ENCODE measurements around the gene ZFYVE28.

ZFYVE28 gene

DNA sequence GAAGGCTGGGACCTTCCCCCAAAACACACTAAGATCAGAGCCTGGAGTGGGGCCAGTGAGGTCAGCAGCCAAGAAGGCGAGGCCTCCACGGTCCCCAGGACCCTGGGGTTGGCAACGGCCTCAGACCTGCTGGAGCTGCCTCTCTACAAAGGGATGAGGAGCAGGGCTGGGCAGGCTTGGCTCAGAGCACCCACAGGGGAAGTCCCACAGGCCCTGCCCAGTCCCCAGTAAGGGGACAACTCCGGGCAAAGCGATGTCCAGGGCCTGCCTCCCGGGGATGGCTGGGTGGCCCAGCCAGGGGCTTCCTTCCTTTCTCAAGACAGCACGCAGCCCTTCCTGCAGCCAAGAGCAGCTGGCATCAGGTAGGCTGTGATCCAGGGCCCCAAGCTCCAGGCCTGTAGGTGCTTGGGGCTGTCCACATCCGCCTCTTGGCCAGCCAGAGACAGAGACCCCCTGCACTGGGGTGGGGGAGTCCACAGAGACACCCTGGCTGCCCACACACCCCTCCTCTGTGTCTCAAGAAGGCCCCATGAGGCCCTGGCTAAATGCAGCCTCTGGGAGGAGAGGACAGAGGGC lies 162.2 kb downstream of the ZFYVE28 start:
- no peak for DNase-seq

DNA sequence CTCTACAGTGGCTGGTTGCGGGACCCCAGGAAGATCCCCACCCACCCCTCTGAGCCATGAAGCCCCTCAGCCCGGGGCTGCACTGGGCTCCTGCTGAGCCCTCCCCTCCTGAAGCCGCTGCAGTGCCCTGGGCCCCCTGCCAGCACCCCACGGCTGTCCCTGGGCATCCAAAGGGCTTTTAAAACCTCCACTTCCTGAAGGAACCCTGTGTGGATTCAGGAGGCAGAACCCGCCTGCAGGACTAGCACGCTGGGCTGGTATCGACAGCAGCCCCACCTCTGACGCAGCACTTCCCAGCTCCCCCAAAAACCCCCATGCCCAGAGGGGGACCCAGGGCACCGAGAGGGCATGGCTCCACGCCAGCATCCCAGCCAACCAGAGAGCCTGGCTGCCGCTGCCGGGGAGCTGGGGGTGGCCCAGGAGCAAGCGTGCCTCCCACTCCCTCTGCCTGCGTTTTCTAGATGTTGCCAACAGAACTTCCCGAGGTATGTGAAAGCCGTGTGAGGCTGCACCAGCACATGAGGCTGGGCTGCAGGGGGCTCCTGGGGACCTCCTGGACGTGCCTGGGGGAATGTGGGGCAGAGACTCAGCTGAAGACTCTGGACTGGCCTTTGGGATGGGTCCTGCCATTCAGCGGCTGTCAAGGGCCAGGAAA lies 162.8 kb downstream of the ZFYVE28 start:
- DNase-seq: no peak

DNA sequence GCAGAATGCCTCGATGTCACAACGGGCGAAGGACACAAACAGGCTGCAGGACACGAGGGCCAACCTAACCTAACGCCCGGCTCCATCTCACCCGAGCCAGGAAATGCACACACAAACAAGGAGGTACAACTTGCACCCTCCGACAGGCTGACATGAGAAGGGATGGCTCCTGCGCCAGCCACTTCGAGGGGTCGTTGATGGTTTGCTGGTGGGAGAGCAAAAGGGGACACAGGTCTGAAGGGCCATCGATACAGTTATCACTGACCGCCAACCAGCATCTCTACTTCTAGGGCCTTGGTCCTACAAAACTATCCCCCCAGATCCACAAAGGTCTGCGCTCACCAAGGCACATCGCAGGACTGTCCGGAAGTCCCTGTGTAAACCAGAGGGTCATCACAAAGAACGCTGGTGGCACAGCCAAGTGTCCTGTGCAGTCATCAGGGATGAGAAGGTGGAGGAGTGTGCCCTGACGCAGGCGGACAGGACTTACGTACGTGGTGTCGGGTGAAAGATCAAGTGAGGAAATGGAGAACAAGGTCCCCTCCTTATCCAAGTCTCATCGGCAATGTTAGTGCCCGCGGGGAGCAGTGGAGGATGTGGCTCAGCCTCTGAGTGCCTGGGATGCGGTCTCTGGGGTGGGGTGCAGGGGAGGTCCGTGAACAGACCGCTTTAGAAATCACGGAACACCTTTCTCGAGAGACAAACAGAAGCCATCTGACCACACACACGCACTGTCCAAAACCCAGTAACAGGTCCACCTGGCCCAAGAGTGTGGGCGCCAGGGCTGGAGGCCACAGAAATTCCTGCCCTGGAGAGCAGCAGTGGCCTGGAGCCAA lies 163.6 kb downstream of the ZFYVE28 start:
- DNase-seq: no peak

DNA sequence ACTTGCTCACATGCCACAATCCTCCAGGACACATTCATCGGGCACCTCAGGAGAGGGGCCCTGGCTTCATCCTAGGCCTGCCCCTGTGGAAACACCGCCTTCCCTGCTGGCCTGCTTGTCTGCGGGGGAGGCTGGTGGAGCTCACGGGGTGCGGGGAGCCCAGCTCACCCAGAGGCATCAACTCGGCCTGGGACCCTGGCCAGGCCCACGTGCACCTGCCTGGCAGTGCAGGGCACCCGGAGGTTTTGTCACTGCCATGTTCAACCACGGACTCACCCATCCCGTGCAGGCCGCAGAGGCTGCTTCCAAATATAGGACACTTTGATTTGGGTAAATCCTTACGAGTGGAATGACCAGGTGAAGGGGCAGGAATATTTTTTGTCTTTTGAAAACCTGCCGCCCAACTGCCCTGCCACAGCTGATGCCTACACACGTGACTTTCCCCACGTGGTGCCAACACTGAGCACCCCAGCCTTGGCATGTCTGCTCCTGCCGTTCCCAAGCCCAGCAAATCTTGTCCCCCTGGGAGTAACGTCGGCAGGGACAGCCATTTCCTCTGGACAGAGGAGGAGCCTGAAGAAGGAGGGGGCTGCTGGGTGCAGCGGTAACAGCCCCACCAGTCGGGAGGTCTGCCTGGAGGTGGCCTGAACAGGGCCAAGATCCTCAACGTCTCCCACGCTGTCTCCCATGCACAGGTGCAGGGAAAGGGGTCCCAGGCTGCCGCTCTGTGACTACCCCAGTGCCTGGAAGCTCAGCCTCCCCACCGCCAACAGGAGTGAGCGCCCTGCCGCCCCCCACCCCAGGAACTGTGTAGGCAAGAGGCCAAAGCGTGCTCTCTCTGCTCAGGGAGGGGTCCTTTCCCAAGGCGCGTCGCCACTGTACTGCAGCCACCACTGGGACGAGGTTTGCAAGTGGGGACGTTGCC lies 165.0 kb downstream of the ZFYVE28 start:
- DNase-seq: no peak

DNA sequence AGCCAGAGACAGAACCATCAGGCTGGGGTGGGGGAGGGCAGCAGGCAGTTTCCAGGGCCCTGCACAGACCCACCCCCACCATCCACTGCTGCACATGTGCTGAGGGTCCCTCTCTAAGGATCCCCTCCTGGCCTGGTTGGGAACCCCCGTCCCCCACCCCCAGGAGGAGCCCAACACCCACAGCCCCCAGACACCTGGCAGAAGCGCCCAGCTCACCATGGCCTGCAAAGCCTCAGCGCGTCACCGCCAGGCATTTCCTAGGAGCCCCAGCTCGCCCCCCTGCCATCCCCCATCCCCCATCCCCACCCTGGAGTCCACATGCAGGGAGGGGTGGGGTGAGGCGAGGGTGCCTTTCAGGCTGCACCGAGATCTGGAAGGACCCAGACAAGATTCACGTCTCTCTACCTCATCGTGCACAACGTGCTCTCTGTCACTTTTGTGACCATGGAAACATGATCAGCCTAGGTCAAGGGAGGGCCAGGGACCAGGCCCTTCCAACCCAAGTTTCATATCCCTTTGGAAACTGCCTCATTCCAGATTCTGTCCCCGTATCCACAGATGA lies 165.8 kb downstream of the ZFYVE28 start:
- no peak for DNase-seq

DNA sequence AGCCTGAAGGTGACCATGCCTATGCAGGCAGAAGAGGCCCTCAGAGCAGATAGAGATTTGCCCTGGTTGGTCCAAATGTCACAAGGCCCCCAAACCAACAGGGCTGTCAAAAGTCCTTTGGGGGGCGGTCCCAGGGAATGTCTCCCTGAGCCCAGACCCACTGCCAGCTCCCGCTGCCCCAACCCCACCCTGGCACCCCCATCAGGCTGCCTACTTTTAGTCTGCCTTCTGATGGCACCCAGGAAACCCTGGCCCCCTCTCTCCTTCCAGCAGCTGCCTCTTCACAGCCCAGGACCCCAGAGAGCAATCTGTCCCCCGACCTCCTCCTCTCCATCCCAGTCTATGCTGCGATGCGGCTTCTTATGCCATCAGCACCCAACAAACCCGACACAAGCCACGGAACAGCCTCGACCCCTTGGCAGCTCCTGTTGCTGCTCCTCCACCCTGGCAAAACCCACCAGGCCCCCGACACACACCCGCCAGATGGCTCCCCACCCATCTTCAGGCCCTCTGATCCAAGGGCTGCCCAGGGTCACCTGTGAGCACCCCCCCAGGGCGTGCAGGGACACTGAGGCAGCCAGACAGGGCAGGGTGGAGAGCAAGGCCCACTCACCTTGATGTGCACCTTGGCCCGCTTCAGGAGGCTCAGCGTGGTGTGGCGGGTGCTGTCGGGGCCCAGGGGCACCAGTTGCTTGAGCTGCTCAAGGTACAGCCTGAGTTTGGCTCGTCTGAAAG lies 166.5 kb downstream of the ZFYVE28 start:
- no peak for DNase-seq

DNA sequence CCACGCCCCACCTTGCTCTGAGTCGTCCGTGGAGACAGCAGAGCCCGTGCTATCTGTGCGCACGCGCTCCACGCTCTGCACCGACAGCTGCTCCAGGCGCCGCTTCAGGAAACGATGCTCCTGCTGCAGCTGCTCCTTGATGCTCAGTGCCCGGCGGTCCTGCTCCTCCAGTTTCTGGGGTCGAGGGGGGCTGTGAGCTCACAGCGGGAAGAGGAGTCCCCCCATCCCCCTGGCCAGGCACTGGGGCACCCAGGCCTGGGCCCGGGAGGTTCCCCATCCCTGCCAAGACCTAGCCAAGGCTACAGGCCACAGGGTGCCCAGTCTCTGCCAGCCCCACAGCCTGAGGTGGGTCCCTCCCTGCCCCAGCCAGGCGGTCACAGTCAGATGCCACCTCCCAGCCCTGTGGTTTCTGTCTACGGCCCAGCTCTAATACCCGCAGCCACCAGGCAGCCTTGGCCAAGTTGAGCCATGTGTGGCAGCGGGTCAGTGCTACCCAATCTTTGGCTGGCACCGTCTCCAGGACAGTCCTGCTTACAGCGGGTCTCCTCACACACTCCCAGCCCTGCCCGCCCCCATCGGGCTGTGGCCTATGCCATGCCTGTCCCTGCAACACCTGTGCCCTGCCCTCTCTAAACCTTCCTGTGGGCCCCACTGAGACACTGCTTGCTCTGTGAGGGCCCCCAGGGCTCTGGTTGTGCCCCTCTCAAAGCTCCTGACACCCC lies 167.2 kb downstream of the ZFYVE28 start:
- DNase-seq: no peak

DNA sequence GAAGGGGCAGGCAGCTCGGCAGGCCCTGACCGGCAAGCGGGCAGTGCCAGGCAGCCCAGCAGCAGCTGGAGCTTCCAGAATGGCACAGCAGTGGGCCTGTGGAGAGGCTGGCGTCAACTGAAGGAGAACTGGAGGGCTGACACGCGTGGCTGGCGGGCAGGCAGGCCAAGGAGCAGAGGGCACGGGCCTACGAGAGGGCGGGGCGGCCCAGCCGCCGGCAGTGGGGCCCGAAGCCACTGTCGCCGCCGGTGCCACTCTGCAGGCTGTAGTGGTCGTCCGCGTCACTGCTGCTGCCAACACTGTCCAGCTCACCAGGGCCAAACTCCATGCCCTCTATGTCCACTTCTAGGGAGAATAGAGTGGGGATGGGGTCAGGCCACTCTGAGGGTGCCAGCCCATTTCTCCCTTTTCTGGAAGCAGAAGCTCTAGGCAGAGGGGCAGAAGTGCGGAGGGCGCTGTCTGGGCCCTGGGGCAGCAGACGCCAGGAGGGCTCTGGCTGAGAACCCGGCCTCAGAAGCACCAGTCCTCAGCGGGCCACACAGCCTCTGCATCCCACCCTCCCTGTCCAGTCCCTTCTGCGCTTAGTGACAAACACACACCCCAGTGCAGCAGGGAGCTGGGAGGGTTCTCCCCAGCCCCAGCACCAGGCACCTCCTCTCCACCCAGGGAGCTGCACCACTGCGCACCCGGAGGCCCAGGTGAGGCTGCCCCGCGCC lies 167.9 kb downstream of the ZFYVE28 start:
- no peak for DNase-seq

DNA sequence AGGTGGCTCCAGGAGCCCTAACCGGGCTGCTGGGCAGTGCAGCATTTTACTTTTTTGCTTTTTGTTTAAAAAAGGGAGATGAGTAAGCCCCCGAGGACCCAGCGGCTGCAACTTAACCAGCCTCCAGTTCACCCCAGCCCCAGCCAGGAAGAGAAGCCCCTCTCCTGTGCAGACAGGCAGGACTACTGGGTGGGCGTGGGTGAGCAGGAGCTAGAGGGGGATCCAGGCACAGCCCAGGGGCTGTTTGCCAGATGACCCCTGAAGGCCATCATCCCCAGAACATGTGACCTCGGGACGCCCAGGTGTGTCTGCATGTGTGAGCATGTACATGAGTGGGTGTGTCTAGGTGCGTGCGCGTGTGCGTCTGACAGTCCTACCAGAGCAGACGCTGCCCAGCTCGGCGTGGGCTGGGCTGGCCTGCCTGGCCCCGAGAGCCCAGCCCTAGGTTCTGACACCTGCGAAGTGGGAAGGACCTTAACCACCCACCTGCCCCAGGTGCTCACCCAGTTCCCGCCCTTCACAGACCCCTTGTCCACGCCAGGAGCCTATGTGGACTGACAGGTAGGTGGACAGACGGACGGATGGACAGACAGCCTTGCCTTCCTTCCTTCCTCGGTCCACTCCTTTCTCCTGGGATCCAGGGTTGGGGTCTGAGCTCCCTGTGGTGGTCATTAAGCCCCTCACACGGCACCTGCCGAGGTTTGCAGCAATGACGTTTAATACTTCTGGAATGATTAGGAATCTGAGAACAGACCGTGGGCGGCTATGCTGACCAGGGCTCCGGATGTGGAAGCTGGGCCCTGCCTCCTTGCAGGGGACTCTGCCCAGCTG lies 168.7 kb downstream of the ZFYVE28 start:
- no peak for DNase-seq

DNA sequence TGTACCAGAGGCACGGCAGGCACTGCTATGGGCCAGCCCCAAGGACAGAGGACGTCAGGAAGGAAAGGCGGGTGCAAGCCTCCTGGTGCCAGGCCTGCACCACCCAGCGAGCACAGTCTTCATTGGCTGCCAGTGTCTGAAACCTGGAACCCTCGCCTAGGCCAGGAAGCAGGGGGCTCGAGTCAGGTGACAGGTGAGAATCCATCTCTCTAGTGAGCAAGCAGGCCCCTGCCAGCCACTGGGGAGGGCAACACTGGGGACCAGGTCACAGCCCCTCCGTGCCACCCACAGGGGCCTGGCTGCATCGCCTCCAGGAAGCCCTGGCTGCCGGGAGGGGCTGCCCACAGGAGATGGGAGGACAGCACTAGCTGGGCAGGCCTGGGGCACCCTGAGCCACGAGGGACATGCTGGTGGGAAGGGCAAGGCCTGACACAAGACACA lies 169.6 kb downstream of the ZFYVE28 start:
- DNase-seq: no peak

DNA sequence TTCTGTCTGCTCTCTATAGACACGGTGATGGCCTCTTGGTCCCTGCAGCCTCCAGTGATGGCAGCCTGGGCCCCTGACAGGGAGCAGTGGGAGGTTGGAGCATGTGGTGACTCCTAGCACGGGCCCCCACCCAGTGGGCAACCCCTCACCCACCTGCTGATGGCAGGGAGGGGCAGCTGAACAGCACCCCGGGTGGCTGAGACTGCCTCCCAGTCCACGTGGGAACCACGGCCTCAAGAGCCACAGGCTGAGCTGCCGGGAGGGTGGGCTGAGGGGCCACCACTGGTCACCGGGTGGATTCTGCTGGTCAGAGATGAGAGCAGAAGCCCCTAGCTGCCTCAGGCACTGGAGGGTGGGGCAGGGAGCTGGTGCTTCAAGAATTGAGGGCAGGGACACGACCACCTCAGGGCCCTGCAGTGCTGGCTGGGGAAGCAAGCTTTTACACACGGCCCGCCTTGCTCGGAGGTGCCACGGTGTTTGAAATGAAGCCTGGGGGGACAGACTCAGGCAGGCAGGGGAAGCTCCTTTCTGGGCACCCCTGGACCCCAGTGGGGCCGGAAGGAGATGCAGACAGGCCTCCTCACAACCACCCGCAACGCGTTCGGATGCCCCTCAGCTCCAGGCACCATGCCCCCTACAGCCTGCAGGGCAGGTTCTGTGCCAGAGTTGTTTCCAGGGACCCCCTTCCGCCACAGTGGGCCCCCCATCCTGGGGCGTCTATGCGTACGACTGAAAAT lies 170.2 kb downstream of the ZFYVE28 start:
- no peak for DNase-seq

DNA sequence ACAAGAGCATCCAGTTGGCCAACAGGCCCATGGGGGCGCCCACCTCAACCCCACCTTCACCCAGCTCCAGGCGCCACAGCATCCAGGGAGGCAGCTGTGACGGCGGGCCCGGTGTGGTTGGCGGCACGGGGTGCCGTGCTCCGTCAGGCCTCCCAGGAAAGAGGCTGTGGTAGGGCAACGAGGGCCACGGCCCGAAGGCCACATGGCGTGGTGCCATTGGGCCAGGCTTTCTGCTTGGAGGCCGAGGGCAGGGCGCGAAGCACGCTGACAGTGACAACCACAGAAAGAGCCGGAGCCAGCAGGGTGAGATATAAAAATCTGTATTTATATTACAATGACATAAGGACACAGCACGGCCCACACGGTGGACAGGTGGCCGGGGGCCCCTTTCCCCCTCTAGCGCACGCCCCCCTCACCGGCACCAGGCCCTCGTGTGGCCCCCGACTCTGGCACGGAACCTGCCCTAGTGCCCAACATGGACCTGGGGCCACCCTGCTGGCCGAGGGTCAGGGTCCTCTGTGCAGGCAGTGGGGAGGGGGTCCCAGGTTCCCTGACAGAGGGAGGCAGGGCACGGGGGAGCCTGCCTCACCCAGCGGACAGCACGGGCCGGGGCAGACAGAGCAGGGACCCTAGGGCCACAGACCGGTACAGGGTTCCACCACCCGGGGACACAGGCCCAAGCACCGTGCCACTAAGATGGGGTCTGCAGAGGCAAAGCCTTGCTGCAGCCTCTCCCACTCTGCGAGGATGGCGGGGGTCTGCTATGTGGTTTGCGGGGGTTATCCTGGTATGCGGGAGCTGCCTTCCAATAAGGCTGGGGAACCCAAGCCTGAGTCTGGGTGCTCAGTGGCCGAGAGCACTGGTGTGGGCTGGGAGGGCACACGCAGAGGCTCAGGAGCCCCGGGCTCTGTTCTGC lies 171.1 kb downstream of the ZFYVE28 start:
- no peak for DNase-seq

DNA sequence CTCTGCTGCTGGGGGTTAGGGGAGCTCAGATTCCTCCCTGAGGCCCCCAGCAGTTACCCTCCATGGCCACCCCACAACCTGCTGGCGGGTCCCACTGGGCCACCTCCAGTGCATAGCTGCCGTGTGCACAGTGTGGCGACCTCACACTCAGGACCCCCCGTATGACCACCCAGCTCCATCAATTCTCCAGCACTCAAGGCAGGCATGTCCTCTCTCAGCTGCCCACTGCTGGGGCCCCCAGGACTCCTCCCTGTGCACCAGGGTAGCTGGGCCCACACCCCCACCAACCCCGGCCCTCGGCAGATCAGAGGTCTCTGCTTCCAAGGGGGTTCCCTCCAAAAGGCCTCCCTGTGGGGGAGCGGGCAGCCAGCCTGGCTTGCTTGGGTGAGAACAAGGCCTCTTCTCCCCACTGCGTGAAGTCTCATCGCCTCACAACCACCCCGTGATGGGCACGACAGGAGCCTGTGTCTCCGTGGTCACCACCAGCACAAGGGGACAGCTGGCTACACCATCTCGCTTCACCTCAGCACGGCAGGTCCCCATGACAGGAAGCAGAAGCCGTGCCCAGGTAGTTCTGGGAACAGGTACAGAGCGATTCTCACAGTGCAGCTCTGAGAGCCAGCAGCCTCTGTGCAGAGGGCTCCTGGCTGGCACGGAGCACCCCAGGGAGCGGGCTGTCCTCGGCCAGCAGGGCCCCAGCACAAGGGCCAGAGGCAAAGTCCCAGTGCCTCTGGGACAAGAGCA lies 171.9 kb downstream of the ZFYVE28 start:
- DNase-seq: no peak

DNA sequence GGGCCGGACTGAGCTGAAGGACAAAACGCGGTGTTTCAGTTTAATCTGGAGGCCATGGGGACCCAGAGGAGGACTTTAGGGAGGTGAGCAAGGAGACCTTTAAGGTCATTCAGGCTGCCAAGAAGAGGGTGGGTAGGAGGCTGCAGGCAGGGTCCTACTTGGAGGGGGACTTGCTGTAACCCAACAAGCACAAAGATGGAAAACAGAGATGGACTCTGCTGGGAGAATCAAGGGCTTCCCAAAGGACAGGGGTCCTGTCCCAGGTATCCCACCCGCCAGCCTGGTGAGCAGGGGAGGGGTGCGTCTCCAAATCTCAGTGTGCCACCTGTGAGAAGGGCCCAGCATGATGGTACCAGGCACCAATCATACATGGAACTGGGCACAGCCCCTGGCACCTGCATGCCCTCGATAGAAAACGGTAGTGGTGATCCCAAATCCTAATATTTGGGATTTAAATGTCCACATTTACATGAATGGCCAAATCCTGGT lies 172.6 kb downstream of the ZFYVE28 start:
- DNase-seq: no peak

DNA sequence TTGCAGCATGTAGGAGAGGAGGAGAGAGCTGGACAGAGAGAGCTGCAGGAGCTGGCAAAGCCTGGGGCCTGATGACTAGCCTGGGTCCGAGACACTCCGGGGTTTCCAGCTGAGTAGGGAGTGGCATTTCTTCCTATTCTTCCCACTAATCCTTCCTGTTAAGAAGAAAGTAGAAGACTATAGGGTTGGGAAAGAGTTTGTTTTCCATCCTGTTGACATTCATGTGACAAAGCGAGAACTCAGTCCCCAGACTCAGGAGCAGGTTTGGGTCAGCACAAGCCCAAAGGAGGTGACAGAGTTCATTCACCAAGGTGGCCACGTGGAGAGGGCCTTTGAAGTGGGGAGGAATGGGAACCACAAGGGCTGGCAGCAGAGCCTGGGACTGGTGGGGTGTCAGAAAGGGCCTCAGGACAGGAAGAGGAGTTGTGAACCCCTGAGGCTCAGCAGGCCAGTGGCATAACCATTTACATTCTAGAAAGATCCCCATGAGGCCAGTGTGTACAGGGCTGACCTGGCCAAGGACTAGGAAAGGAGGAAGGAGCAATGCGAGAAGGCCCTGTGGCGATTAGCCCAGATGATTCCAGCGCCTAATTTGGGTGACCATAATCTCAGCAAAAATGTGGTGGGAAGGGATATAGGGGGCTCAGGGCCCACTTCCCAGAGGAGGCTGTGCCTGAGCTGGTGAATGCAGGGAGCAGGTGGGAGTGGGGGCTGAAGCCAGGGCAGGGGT lies 173.2 kb downstream of the ZFYVE28 start:
- no peak for DNase-seq

All from MV-4-11 (cell line).